DND-41 (cell line): ENCODE results near the gene WARS2.

Experiments used
- EZH2 ChIP-seq: IDR thresholded peaks from 3 replicates; pipeline ENCODE4 v1.6.1; 2012; ENCODE audit warnings: borderline replicate concordance, low read depth, mild to moderate bottlenecking, moderate library complexity, low read length, inconsistent platforms; ENCODE audit not compliant: severe bottlenecking
- TF ChIP-seq, protein P1 (sequence below): IDR thresholded peaks from 2 replicates; pipeline ENCODE4 v1.5.1; 2012; ENCODE audit warnings: borderline replicate concordance, low read length, moderate library complexity, mild to moderate bottlenecking; ENCODE audit not compliant: poor library complexity, severe bottlenecking; ENCODE audit errors: extremely low read depth

GRCh38 chr1:119011116-119011515 is 129.3 kb downstream of the WARS2 start:
- TF ChIP-seq, protein P1, sequence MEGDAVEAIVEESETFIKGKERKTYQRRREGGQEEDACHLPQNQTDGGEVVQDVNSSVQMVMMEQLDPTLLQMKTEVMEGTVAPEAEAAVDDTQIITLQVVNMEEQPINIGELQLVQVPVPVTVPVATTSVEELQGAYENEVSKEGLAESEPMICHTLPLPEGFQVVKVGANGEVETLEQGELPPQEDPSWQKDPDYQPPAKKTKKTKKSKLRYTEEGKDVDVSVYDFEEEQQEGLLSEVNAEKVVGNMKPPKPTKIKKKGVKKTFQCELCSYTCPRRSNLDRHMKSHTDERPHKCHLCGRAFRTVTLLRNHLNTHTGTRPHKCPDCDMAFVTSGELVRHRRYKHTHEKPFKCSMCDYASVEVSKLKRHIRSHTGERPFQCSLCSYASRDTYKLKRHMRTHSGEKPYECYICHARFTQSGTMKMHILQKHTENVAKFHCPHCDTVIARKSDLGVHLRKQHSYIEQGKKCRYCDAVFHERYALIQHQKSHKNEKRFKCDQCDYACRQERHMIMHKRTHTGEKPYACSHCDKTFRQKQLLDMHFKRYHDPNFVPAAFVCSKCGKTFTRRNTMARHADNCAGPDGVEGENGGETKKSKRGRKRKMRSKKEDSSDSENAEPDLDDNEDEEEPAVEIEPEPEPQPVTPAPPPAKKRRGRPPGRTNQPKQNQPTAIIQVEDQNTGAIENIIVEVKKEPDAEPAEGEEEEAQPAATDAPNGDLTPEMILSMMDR, result no peak
- TF ChIP-seq EZH2, result no peak
